ENCODE measurements around the gene SRRM3.

DNA sequence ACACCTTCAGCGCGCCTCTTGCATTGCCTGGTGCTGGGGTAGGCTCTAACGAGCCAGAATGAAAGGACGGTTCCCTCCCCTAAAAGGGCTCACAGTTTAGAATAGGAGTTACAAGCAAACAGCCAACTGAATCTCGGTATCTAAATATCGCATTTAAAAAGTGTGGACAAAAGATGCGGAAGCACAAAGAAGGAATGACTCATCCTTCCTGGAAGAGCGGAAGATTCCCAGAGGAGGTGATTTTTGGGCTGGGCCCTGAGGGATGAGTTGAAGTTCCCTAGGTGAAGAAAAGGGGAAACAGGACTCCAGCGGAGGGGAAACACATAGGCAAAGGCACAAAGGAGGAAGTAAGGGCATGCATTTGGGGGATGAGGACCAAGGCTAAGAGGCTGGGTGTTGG, 29.9 kb downstream of the SRRM3 start:
- TF ChIP-seq SUZ12 (IDR thresholded peaks at IDR 0.05; ENCODE audit: extremely low read depth, insufficient read depth, insufficient read length) (no peak), ZNF274 (IDR thresholded peaks at IDR 0.05; ENCODE audit: low read depth, low read length) (no peak)
